ENCODE data around the gene TIMM17A. TPM values are rescaled to one million over a fixed set of nuclear protein-coding genes. Genes with fewer than 3 reads are reported as not detected.

The TIMM17A gene
- total RNA-seq, 2 experiments from 2014 or later = 42.8 to 45.1 TPM

GRCh38 chr1:202002507-202002906 is 47.2 kb downstream of the TIMM17A start:
- H3K4me3 Mint-ChIP-seq = no peak overlapping the region
- peaks cover 1% of the 10 kb centered on the region for H3K36me3 Mint-ChIP-seq (ENCODE audit: low read depth)
- no peaks in the 10 kb centered on the region for H3K27me3 Mint-ChIP-seq
- no peaks in the 10 kb centered on the region for H3K9me3 Mint-ChIP-seq
- H3K4me1 Mint-ChIP-seq = no peaks in the 10 kb centered on the region
- ChIA-PET POLR2A (no interaction called here), CTCF (interaction anchor here (0.5 kb wide), 1 partner anchor 9 kb away, joined by 3 read pairs; no protein-coding TSS in a partner anchor)
- H3K27ac Mint-ChIP-seq = no peak overlapping the region
- no peak for DNase-seq

DNA sequence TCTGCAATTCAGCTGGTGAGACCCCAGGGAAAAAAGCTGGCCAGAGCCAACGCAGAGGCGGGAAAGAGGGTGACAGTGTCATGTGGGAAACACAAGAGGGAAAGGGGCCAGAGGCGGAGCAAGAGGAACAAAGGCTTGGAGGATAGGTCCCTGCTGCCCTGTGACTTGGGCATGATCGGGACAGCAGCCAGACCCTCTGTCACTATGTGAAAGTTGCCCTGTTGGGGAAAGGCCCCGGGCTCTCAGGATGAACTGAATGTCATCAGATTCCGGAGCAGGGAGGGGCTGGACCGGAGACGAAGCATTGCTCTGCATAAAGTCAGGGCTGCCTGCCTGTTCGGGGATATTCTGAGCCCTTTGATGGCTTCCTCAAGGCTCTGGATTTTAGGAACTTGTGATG is 49.4 kb downstream of the TIMM17A start:
- peaks cover 1% of the 10 kb centered on the region for H3K36me3 Mint-ChIP-seq (ENCODE audit: low read depth)
- ChIA-PET POLR2A (no interaction called here), CTCF (no interaction called here)

DNA sequence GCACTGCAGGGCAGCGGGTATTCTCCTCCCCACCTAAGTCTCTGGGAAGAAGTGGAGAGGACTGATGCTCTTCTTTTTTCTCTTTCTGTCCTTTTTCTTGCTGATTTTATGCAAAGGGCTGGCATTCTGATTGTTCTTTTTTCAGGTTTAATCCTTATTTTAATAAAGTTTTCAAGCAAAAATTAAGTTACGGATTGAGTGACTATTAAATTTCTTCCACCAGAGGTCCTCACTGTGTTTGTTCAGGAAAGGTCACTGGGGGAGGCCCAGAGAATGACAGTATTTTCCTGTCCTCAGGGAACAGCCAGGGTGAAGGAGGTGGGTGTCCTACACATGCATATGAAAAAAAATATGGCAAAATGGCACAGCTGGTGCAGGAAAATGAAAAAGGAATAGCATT is 50.7 kb downstream of the TIMM17A start:
- Mint-ChIP-seq H3K4me3 (no peak overlapping the region), H3K9me3 (no peaks in the 10 kb centered on the region), H3K4me1 (no peaks in the 10 kb centered on the region), H3K36me3 (ENCODE audit: low read depth) (peaks cover 1% of the 10 kb centered on the region), H3K27ac (no peak overlapping the region), H3K27me3 (no peaks in the 10 kb centered on the region)
- DNase-seq = no peak
- POLR2A ChIA-PET = interaction anchor here (0.6 kb wide), 1 partner anchor 127 kb away, joined by 3 read pairs; no protein-coding TSS in a partner anchor
- CTCF ChIA-PET = no interaction called here

More for the DNA sequence above, 49.4 kb downstream of the TIMM17A start:
- Mint-ChIP-seq H3K9me3 (no peaks in the 10 kb centered on the region), H3K27me3 (no peaks in the 10 kb centered on the region), H3K27ac (no peak overlapping the region), H3K4me1 (no peaks in the 10 kb centered on the region), H3K4me3 (no peak overlapping the region)
- no peak for DNase-seq

DNA sequence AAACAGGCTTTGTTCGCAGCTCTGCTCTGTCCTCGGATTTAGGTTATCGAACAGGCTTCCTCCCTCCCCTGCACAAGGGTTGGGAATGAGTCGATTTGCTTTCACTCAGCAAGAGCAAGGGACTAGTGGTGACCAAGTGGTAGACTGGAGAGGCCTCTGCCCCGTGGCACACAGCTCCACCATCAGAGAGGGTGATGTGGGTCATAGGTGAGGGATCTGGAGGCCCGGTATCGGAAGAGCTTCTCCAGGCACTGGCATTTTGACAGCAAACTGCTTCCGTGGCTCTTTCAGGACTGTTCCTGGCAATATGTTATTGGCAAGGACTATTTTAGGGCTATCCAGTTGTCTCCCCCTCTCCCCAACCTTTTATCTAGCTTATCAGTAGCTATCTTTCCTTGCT is 52.0 kb downstream of the TIMM17A start:
- H3K9me3 Mint-ChIP-seq = no peaks in the 10 kb centered on the region
- no peak for DNase-seq
- CTCF ChIA-PET = no interaction called here
- POLR2A ChIA-PET = no interaction called here
- H3K27me3 Mint-ChIP-seq = no peaks in the 10 kb centered on the region
- H3K36me3 Mint-ChIP-seq (ENCODE audit: low read depth) = peaks cover 1% of the 10 kb centered on the region
- H3K4me1 Mint-ChIP-seq = no peaks in the 10 kb centered on the region
- H3K27ac Mint-ChIP-seq = no peak overlapping the region
- no peak overlapping the region for H3K4me3 Mint-ChIP-seq

- POLR2A ChIA-PET = no interaction called here
Measured at GRCh38 chr1:202007805-202008489, 52.6 kb downstream of the TIMM17A start.

GRCh38 chr1:202009326-202010179 is 54.2 kb downstream of the TIMM17A start:
- Mint-ChIP-seq H3K4me3 (no peak overlapping the region), H3K27ac (no peak overlapping the region), H3K4me1 (no peaks in the 10 kb centered on the region), H3K27me3 (no peaks in the 10 kb centered on the region), H3K36me3 (ENCODE audit: low read depth) (peaks cover under 1% of the 10 kb centered on the region), H3K9me3 (no peaks in the 10 kb centered on the region)
- peak; percentile 69 for DNase-seq
- POLR2A ChIA-PET = no interaction called here
- CTCF ChIA-PET = interaction anchor here (6.3 kb wide), 1 partner anchor 10 kb away, joined by 35 read pairs; no protein-coding TSS in a partner anchor

More at GRCh38 chr1:202007805-202008489, 52.6 kb downstream of the TIMM17A start:
- no peak for DNase-seq
- CTCF ChIA-PET = no interaction called here
- Mint-ChIP-seq H3K4me1 (no peaks in the 10 kb centered on the region), H3K4me3 (no peak overlapping the region), H3K36me3 (ENCODE audit: low read depth) (peaks cover 1% of the 10 kb centered on the region), H3K27ac (no peak overlapping the region), H3K27me3 (no peaks in the 10 kb centered on the region), H3K9me3 (no peaks in the 10 kb centered on the region)

DNA sequence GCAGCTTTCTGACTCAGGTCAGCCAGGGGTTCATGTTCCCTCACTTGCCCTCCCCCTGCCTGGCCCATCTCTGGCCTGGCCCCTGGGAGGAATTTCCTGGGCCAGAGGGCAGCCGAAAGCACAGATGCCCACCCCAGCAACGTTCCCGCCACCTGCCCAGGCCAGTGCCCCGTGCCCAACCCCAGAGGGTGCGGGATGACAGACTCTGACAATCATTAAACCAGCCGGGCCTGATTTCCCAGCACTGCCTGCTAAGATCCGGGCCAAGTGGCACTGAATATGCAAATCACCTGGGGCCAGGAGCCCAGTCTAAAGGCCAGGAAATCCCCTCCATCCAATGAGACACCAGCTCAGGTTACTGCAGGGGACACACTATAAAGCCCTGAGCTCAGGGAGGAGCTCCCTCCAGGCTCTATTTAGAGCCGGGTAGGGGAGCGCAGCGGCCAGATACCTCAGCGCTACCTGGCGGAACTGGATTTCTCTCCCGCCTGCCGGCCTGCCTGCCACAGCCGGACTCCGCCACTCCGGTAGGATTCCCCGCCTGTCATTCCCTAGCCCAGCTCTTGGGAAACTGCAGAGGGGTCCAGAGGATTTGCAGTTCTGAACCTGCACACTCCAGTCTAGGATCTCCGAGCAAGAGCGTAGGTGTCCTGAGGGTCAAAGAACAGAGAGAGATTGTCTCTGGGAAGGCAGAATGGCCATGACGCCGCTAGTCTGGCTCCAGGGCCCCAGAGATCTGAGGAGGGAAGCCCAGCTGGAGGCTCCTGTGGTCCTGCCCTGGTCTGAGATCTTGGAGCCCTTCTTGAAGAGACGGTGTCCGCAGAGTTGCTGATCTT is 55.1 kb downstream of the TIMM17A start, which contains the start of gene ELF3:
Gene ELF3 (plus strand): TSS at position 408 of the 836 bp plus-strand sequence. CDS start 550 bp downstream, outside the sequence.
- no peak for DNase-seq
- CTCF ChIA-PET = interaction anchor here (6.3 kb wide), 1 partner anchor 11 kb away, joined by 35 read pairs; no protein-coding TSS in a partner anchor
- H3K36me3 Mint-ChIP-seq (ENCODE audit: low read depth) = no peaks in the 10 kb centered on the region
- no peaks in the 10 kb centered on the region for H3K9me3 Mint-ChIP-seq
- H3K27me3 Mint-ChIP-seq = no peaks in the 10 kb centered on the region
- H3K4me3 Mint-ChIP-seq = no peak within 1 kb of the TSS
- POLR2A ChIA-PET = no interaction called here
- no peak within 1 kb of the TSS for H3K27ac Mint-ChIP-seq
- no peaks in the 10 kb centered on the region for H3K4me1 Mint-ChIP-seq

- ChIA-PET CTCF (interaction anchor here (0.6 to 6.3 kb wide), 3 partner anchors 12 to 98 kb away, joined by 3 to 35 read pairs (median 4); no protein-coding TSS in a partner anchor), POLR2A (interaction anchor here (0.6 kb wide), 1 partner anchor 12 kb away, joined by 3 read pairs; no protein-coding TSS in a partner anchor)
- H3K4me1 Mint-ChIP-seq = no peaks in the 10 kb centered on the region
- no peak for DNase-seq
- no peaks in the 10 kb centered on the region for H3K36me3 Mint-ChIP-seq (ENCODE audit: low read depth)
- H3K9me3 Mint-ChIP-seq = no peaks in the 10 kb centered on the region
- H3K27ac Mint-ChIP-seq = no peak overlapping the region
- H3K27me3 Mint-ChIP-seq = peaks cover under 1% of the 10 kb centered on the region
- no peak overlapping the region for H3K4me3 Mint-ChIP-seq
Measured at GRCh38 chr1:202011994-202012393, 56.7 kb downstream of the TIMM17A start.

DNA sequence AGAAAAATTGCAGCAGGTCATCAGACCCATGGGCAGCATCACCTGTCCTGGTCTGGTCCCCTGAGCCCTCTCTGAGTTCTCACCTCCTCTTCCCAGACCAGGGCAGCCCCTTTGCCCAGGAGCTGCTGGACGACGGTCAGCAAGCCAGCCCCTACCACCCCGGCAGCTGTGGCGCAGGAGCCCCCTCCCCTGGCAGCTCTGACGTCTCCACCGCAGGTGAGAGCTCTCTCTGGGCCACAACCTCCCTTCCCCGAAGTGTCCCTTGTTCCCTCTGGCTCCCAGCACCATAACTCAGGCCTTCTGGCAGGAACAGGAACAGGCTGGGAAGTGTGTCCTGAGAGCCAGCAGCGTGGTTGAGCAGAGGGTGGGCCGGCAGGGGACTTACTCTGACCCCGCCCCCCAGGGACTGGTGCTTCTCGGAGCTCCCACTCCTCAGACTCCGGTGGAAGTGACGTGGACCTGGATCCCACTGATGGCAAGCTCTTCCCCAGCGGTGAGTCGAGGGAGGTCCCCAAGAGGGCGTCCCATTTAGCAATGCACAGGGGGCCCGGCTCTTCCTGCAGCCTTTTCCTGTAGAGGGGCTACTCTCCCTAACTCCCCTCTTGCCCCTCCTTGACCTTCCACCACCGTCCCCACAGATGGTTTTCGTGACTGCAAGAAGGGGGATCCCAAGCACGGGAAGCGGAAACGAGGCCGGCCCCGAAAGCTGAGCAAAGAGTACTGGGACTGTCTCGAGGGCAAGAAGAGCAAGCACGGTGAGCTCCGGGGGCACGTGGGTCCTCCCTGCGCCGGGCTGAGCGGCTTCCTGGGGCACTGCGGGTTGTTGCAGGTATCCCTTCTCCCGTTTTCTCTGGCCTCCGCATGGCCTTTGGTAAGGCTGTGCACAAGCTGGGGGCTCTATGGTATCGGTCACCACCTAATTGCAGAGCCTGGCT is 57.5 kb downstream of the TIMM17A start:
- POLR2A ChIA-PET = interaction anchor here (0.6 kb wide), 1 partner anchor 12 kb away, joined by 3 read pairs; no protein-coding TSS in a partner anchor
- no peak for DNase-seq

DNA sequence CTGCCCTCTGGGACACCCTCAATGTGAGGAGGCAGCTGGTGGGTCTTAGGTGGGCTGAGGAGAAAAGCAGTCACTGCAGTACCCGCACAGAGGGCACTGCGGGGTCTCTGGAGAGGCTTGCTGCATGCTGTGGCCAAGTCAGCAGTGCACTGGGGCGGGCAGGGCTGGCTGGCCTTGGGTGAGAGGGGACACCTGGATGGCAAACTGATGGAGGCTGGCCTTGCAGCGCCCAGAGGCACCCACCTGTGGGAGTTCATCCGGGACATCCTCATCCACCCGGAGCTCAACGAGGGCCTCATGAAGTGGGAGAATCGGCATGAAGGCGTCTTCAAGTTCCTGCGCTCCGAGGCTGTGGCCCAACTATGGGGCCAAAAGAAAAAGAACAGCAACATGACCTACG is 58.3 kb downstream of the TIMM17A start:
- Mint-ChIP-seq H3K4me3 (no peak overlapping the region), H3K4me1 (no peaks in the 10 kb centered on the region), H3K27me3 (peaks cover 1% of the 10 kb centered on the region), H3K27ac (no peak overlapping the region), H3K36me3 (ENCODE audit: low read depth) (no peaks in the 10 kb centered on the region), H3K9me3 (no peaks in the 10 kb centered on the region)
- CTCF ChIA-PET = interaction anchor here (0.6 to 6.3 kb wide), 3 partner anchors 14 to 423 kb away, joined by 3 to 35 read pairs (median 3); no protein-coding TSS in a partner anchor
- no peak for DNase-seq
- POLR2A ChIA-PET = no interaction called here

More for the DNA sequence above, 57.5 kb downstream of the TIMM17A start:
- Mint-ChIP-seq H3K36me3 (ENCODE audit: low read depth) (no peaks in the 10 kb centered on the region), H3K4me1 (no peaks in the 10 kb centered on the region), H3K27ac (no peak overlapping the region), H3K4me3 (no peak overlapping the region), H3K9me3 (no peaks in the 10 kb centered on the region), H3K27me3 (peaks cover 1% of the 10 kb centered on the region)
- CTCF ChIA-PET = interaction anchor here (1.0 to 6.3 kb wide), 2 partner anchors 13 to 30 kb away, joined by 3 to 35 read pairs; no protein-coding TSS in a partner anchor

GRCh38 chr1:202014060-202014459 is 58.8 kb downstream of the TIMM17A start:
- CTCF ChIA-PET = interaction anchor here (0.6 to 6.3 kb wide), 3 partner anchors 14 to 422 kb away, joined by 3 to 35 read pairs (median 3); no protein-coding TSS in a partner anchor

More at GRCh38 chr1:202014060-202014459, 58.8 kb downstream of the TIMM17A start:
- Mint-ChIP-seq H3K27me3 (peaks cover 1% of the 10 kb centered on the region), H3K4me3 (no peak overlapping the region), H3K9me3 (no peaks in the 10 kb centered on the region), H3K27ac (no peak overlapping the region), H3K36me3 (ENCODE audit: low read depth) (no peaks in the 10 kb centered on the region), H3K4me1 (peaks cover 2% of the 10 kb centered on the region)
- POLR2A ChIA-PET = no interaction called here
- no peak for DNase-seq
